Glutamatergic neuron (in vitro differentiated cells): ENCODE results near the gene IRF1. TPM values are rescaled to one million over a fixed set of nuclear protein-coding genes. Genes with fewer than 3 reads are reported as not detected.

Experiments used
- DNase-seq: peaks from one replicate; pipeline ENCODE4 v3.0.0; 2022
- H3K27ac Mint-ChIP-seq: one replicate; pipeline ENCODE4 v1.8.0; 2020; ENCODE audit warnings: mild to moderate bottlenecking, mixed read lengths, inconsistent platforms; ENCODE audit not compliant: unreplicated experiment
- H3K27me3 Mint-ChIP-seq: one replicate; pipeline ENCODE4 v1.8.0; 2020; ENCODE audit warnings: mild to moderate bottlenecking, moderate library complexity, mixed read lengths, inconsistent platforms; ENCODE audit not compliant: unreplicated experiment
- H3K36me3 Mint-ChIP-seq: one replicate; pipeline ENCODE4 v1.8.0; 2020; ENCODE audit warnings: mild to moderate bottlenecking, mixed read lengths, inconsistent platforms; ENCODE audit not compliant: unreplicated experiment
- H3K4me1 Mint-ChIP-seq: one replicate; pipeline ENCODE4 v1.8.0; 2020; ENCODE audit warnings: mild to moderate bottlenecking, low read depth, mixed read lengths, inconsistent platforms; ENCODE audit not compliant: unreplicated experiment
- H3K4me3 Mint-ChIP-seq: one replicate; pipeline ENCODE4 v1.8.0; 2020; ENCODE audit warnings: mild to moderate bottlenecking, mixed read lengths, inconsistent platforms; ENCODE audit not compliant: unreplicated experiment
- H3K9me3 Mint-ChIP-seq: one replicate; pipeline ENCODE4 v1.8.0; 2020; ENCODE audit warnings: mild to moderate bottlenecking, moderate library complexity, mixed read lengths, inconsistent platforms; ENCODE audit not compliant: unreplicated experiment
- total RNA-seq: library from RNA; stranded (reverse); fragmentation: NEBNext Ultra II Directional; extraction: Animal tissue kit (Norgen Biotek cat#: 25700); gene quantifications from one replicate; pipeline ENCODE4 v1.2.1, GENCODE V29; 2021; ENCODE audit not compliant: unreplicated experiment
- TF ChIP-seq, protein P1 (sequence below): fragments of 200-600 bp; sonication (generic); IDR thresholded peaks from one replicate; pipeline ENCODE4 v1.5.0; 2021; ENCODE audit not compliant: partially characterized antibody, unreplicated experiment

The IRF1 gene
- total RNA-seq, 1 donor from 2014 or later = 2.8 TPM

DNA sequence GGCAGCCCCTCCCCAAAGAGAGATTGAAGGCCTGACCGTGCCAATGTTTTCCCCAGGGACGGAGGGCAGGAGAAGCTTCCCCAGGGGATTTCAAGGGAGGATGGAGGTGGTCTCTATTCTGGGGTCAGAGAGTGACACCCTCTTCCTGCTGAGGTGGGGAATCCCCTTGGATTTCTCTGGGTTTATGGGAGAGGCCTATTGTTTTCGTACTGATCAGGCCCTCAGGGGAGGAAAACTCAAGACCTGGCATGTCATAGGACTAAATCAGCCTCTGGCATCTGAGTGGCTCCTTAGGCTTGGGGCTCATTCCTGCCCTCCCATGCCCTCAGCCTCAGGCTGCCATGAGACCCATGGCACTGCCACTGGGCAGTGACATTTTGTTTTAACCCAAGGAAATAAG is 44.6 kb downstream of the IRF1 start:
- Mint-ChIP-seq H3K27ac (no peak overlapping the region), H3K4me3 (no peak overlapping the region), H3K36me3 (no peaks in the 10 kb centered on the region), H3K9me3 (peaks cover 8% of the 10 kb centered on the region), H3K4me1 (no peaks in the 10 kb centered on the region), H3K27me3 (peaks cover 7% of the 10 kb centered on the region)
- TF ChIP-seq, protein P1, sequence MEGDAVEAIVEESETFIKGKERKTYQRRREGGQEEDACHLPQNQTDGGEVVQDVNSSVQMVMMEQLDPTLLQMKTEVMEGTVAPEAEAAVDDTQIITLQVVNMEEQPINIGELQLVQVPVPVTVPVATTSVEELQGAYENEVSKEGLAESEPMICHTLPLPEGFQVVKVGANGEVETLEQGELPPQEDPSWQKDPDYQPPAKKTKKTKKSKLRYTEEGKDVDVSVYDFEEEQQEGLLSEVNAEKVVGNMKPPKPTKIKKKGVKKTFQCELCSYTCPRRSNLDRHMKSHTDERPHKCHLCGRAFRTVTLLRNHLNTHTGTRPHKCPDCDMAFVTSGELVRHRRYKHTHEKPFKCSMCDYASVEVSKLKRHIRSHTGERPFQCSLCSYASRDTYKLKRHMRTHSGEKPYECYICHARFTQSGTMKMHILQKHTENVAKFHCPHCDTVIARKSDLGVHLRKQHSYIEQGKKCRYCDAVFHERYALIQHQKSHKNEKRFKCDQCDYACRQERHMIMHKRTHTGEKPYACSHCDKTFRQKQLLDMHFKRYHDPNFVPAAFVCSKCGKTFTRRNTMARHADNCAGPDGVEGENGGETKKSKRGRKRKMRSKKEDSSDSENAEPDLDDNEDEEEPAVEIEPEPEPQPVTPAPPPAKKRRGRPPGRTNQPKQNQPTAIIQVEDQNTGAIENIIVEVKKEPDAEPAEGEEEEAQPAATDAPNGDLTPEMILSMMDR = no peak
- DNase-seq = no peak

DNA sequence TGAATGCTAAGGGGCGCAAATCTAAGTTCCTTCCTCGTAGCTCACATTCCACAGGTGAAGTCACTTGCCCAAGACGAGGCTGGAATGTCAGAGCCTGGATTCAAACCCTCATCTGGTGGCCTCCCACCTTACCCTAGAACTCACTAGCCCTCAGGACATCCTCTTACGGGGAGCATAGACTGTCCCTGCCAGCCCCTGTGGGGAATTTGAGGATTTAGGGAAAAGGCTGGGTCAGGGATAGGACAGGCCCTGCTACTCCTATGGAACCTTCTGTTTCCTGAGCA is 45.0 kb downstream of the IRF1 start:
- no peak overlapping the region for H3K27ac Mint-ChIP-seq
- peaks cover 7% of the 10 kb centered on the region for H3K27me3 Mint-ChIP-seq
- no peaks in the 10 kb centered on the region for H3K36me3 Mint-ChIP-seq

DNA sequence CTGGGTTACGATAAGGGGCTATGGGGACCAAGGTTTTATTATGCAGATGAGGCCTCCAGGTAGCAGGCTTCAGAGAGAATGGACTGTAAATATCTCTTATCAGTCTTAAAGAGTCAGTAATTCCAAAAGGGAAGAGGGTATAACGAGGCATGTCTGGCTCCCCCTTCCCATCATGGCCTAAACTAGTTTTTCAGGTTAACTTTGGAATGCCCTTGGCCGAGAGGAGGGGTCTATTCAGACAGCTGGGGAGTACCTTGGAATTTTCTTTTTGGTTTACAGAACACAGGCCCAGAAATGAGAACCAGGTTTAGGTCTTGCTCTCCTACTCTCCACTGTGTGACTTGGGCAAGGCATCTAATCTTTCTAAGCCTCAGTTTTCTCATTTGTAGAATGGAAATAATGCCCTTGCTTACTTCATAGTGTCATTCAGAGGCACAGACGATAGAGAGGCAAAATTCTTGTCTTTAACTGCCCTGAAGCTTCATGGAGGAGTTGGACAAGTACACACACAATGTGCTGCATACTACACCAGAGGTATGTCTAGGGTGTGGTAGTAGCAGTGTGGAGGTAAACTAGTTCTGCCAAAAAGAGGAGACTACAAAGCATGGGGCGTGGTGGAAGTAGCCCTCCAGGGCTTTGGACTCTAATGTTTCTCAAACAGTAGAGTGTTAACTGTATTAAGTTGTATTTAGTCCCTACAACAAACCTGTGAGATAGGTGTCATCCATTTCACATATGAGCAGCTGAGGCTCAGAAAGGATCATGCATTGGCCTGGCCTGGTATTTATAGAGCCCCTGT is 45.5 kb downstream of the IRF1 start:
- peaks cover 8% of the 10 kb centered on the region for H3K9me3 Mint-ChIP-seq
- no peak for DNase-seq
- H3K4me3 Mint-ChIP-seq = no peak overlapping the region
- no peaks in the 10 kb centered on the region for H3K4me1 Mint-ChIP-seq
- H3K27me3 Mint-ChIP-seq = peaks cover 7% of the 10 kb centered on the region
- H3K36me3 Mint-ChIP-seq = no peaks in the 10 kb centered on the region
- TF ChIP-seq, protein P1 = no peak
- no peak overlapping the region for H3K27ac Mint-ChIP-seq

More for the DNA sequence above, 45.0 kb downstream of the IRF1 start:
- Mint-ChIP-seq H3K9me3 (peaks cover 8% of the 10 kb centered on the region), H3K4me1 (no peaks in the 10 kb centered on the region), H3K4me3 (no peak overlapping the region)
- DNase-seq = no peak
- TF ChIP-seq, protein P1 = no peak

DNA sequence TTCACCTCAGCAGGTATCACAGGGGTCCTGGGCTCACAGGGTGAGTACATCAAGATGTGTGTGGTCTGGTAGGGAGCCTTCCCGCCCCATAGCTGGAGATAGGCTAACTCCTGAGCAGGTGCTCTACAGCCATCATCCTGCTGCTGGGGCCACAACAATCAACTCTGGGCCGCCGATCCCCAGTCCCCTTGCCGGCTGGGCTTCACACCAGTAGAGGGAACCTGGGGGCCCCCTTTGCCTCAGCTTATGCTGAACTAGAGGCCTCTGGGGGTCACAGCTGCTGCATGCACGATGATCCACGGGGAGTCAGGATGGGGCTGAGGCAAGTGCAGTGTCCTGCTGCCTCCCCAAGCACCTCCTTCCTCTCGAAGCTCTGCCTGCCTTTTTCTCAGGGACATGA is 46.5 kb downstream of the IRF1 start:
- H3K4me3 Mint-ChIP-seq = no peak overlapping the region
- H3K4me1 Mint-ChIP-seq = no peaks in the 10 kb centered on the region
- H3K36me3 Mint-ChIP-seq = no peaks in the 10 kb centered on the region
- peaks cover 7% of the 10 kb centered on the region for H3K27me3 Mint-ChIP-seq
- H3K27ac Mint-ChIP-seq = no peak overlapping the region
- peaks cover 8% of the 10 kb centered on the region for H3K9me3 Mint-ChIP-seq
- TF ChIP-seq, protein P1 = no peak
- DNase-seq = no peak

DNA sequence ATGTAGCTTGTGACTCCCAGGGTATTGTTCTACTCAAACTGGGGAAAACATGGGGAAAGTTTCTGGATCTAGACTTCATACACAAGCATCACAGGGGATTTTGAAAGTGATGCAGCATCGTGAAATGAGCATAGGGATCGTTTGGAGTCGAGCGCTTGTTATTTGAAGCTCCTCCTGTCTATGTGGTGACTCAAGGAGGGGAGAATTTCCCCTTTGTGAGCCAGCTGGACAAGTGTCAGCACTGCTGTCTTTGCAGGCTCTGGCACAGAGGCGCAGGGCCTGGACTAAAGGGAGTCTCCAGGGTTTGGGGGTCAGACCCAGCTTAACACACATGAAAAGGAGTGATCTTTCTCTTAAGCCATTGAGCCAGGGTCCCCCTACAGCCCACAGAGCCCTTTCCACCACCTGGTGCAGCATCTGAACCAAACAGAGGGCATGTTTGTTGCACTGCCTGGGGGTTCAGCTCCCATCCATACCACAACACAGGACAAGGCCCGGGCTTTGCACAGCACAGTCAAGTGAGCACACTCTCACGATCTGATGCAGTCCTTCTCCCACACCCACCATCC is 51.0 kb downstream of the IRF1 start:
- TF ChIP-seq, protein P1 = no peak
- no peak for DNase-seq
- Mint-ChIP-seq H3K9me3 (peaks cover 2% of the 10 kb centered on the region), H3K4me3 (no peak overlapping the region), H3K27ac (no peak overlapping the region), H3K27me3 (peaks cover 3% of the 10 kb centered on the region), H3K36me3 (no peaks in the 10 kb centered on the region), H3K4me1 (no peaks in the 10 kb centered on the region)
